WTC11 (cell line): ENCODE results near the gene ZNF600.

Source experiments
- CTCF ChIP-seq: fragments of 200-600 bp; IDR thresholded peaks from 2 replicates; pipeline ENCODE4 v1.8.0; 2022; ENCODE audit warnings: antibody characterized with exemption
- E2F1 ChIP-seq: sonication (generic); formaldehyde crosslinking; IDR thresholded peaks from 2 replicates; pipeline ENCODE4 v1.8.0; 2022; ENCODE audit warnings: mild to moderate bottlenecking, missing genetic modification reagents
- E2F4 ChIP-seq: sonication (generic); formaldehyde crosslinking; IDR thresholded peaks from 2 replicates; pipeline ENCODE4 v1.8.1; 2022; ENCODE audit warnings: low read depth, mild to moderate bottlenecking, moderate library complexity, missing genetic modification reagents, borderline replicate concordance
- ETV6 ChIP-seq: sonication (generic); formaldehyde crosslinking; IDR thresholded peaks from 2 replicates; pipeline ENCODE4 v1.8.1; 2022; ENCODE audit warnings: mild to moderate bottlenecking, missing genetic modification reagents
- IRF1 ChIP-seq: sonication (generic); formaldehyde crosslinking; IDR thresholded peaks from 2 replicates; pipeline ENCODE4 v1.8.0; 2023; ENCODE audit warnings: missing genetic modification reagents
- NFATC4 ChIP-seq: fragments of 250-450 bp; sonication (Bioruptor Pico); IDR thresholded peaks from 2 replicates; pipeline ENCODE4 v1.9.0; 2021; ENCODE audit warnings: mild to moderate bottlenecking
- PRRX2 ChIP-seq: fragments of 250-450 bp; sonication (Bioruptor Pico); IDR thresholded peaks from 2 replicates; pipeline ENCODE4 v1.8.0; 2021; ENCODE audit warnings: mild to moderate bottlenecking
- SMAD4 ChIP-seq: sonication (generic); formaldehyde crosslinking; IDR thresholded peaks from 2 replicates; pipeline ENCODE4 v1.8.0; 2022; ENCODE audit warnings: mild to moderate bottlenecking, missing genetic modification reagents
- TCF7 ChIP-seq: sonication (generic); formaldehyde crosslinking; IDR thresholded peaks from 2 replicates; pipeline ENCODE4 v1.8.0; 2022; ENCODE audit warnings: mild to moderate bottlenecking, low read depth, missing genetic modification reagents, moderate library complexity
- TEAD1 ChIP-seq: sonication (generic); formaldehyde crosslinking; IDR thresholded peaks from 2 replicates; pipeline ENCODE4 v1.8.0; 2022; ENCODE audit warnings: mild to moderate bottlenecking, missing genetic modification reagents
- ZNF232 ChIP-seq: sonication (generic); formaldehyde crosslinking; IDR thresholded peaks from 2 replicates; pipeline ENCODE4 v1.8.0; 2022; ENCODE audit warnings: mild to moderate bottlenecking, missing genetic modification reagents
- ZNF423 ChIP-seq: fragments of 250-450 bp; sonication (Bioruptor Pico); IDR thresholded peaks from 2 replicates; pipeline ENCODE4 v2.1.2; 2022; ENCODE audit warnings: mild to moderate bottlenecking, moderate library complexity

- TF ChIP-seq E2F1 (CRISPR knock-in tag) (no peak), PRRX2 (CRISPR knock-in tag) (no peak), CTCF (no peak), SMAD4 (CRISPR knock-in tag) (no peak), ZNF423 (CRISPR knock-in tag) (no peak), NFATC4 (CRISPR knock-in tag) (no peak), ZNF232 (CRISPR knock-in tag) (no peak), TCF7 (CRISPR knock-in tag) (no peak), ETV6 (no peak), TEAD1 (CRISPR knock-in tag) (no peak), E2F4 (CRISPR knock-in tag) (no peak), IRF1 (CRISPR knock-in tag) (no peak)
Observed at GRCh38 chr19:52749780-52750179, 36.8 kb downstream of the ZNF600 start.
